ENCODE results near the gene GOLGA8N. TPM values are rescaled to one million over a fixed set of nuclear protein-coding genes. Genes with fewer than 3 reads are reported as not detected.

GOLGA8N gene
- polyA plus RNA-seq, 4 donors = 1.1 to 16.1 (median 1.5) TPM

Other genes starting within 250 kb of the GOLGA8N start
- 1 to 10 TPM in 1 of 4 donors, under 1 TPM in 1, not detected in 2; 0.07 to 1.0 TPM for gene GOLGA8K, start 190.2 kb upstream of the GOLGA8N start, polyA plus RNA-seq
- gene GOLGA8O, start 137.8 kb upstream of the GOLGA8N start, polyA plus RNA-seq = under 1 TPM in 3 of 4 donors, not detected in 1; 0.15 to 0.27 (median 0.21) TPM
- 10 to 100 TPM in 2 of 4 donors, 1 to 10 TPM in 2; 1.3 to 15.1 (median 8.2) TPM for gene ARHGAP11A, start 22.0 kb downstream of the GOLGA8N start, polyA plus RNA-seq
- 10 to 100 TPM in 1 of 4 donors, 1 to 10 TPM in 3; 1.9 to 13.3 (median 6.3) TPM for gene SCG5, start 48.3 kb downstream of the GOLGA8N start, polyA plus RNA-seq
- gene GREM1, start 124.5 kb downstream of the GOLGA8N start, polyA plus RNA-seq = 10 to 100 TPM in 1 of 4 donors, 1 to 10 TPM in 1, under 1 TPM in 2; 0.22 to 39.6 (median 1.5) TPM